Esophagus muscularis mucosa (tissue), 4 donors: ENCODE data around the gene CBFA2T3.

Experiments
- CTCF ChIP-seq, 3 experiments: fragments of 200-600 bp in 2 of 3; fragments of 450-650 bp in 1 of 3; sonication (generic) in 2 of 3; IDR thresholded peaks; one replicate each; pipeline ENCODE4 v1.5.1; 2017 to 2019; ENCODE audit warnings: antibody characterized with exemption in 3 of 3, mild to moderate bottlenecking in 2 of 3, moderate library complexity in 1 of 3
- EP300 ChIP-seq: sonication (generic); formaldehyde crosslinking; IDR thresholded peaks from one replicate; pipeline ENCODE4 v1.6.1; 2017; ENCODE audit warnings: antibody characterized with exemption
- POLR2A ChIP-seq: fragments of 450-650 bp; IDR thresholded peaks from one replicate; pipeline ENCODE4 v1.6.1; 2017; ENCODE audit warnings: antibody characterized with exemption, moderate library complexity, mild to moderate bottlenecking, low read depth
- POLR2AphosphoS5 ChIP-seq, 2 donors: sonication (generic); formaldehyde crosslinking; IDR thresholded peaks; one replicate each; pipeline ENCODE4 v1.6.1; 2017; ENCODE audit warnings: antibody characterized with exemption in 2 of 2

DNA sequence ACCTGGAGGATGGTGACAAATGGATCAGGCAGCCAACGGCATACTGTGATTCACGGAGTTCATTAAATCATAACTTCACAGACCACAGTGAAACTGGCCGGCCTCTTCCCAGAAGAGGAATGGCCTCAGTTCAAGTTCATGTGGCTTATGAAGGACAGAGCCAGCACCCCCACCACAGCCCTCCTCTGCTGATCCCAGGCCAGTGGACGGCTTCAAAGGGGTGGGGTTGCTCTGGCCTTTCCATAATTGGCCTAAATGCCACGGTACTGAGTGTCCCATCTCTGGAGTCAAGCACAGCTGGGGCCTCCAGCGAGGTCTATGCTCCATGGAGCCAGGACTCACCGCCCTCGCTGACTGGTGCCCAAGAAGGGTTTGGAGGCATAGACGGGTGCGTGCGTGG, 141.6 kb downstream of the CBFA2T3 start:
- TF ChIP-seq POLR2AphosphoS5 (IDR thresholded peaks at IDR 0.05) (no peak), CTCF (IDR thresholded peaks at IDR 0.05) (no peak), POLR2A (no peak), EP300 (no peak)
